HCT116 (cell line): ENCODE results near the gene KBTBD2. TPM values are rescaled to one million over a fixed set of nuclear protein-coding genes. Genes with fewer than 3 reads are reported as not detected.

Experiments used
- ATAC-seq: fragments of 200-7000 bp; cut with Tn5 transposase; 2 replicates; pipeline ENCODE4 v1.9.1; 2020; ENCODE audit warnings: mild to moderate bottlenecking, moderate library complexity
- BruUV-seq: library from RNA; stranded (reverse); fragments of 400-500 nt; replicated peaks from 2 replicates; lab custom pipeline; 2021; lab: Mats Ljungman, UMichigan
- CTCF ChIA-PET: fragments of 300-600 bp; sonication (Branson Sonifier 250); formaldehyde crosslinking; loops from one replicate; lab custom pipeline; 2021; ENCODE audit warnings: antibody characterized with exemption; lab: Charles Lee
- POLR2A ChIA-PET: fragments of 300-600, 350-600 bp; sonication (Branson Sonifier 250); formaldehyde crosslinking; loops from one replicate; lab custom pipeline; 2021; ENCODE audit warnings: antibody characterized with exemption; lab: Charles Lee
- RAD21 ChIA-PET, 2 experiments: fragments of 300-600 bp; sonication (Branson Sonifier 250); formaldehyde crosslinking; loops; one replicate each; lab custom pipeline; 2023; ENCODE audit warnings: low total read pairs in 2 of 2; ENCODE audit not compliant: uncharacterized antibody in 2 of 2, unreplicated experiment in 2 of 2, low non-redundant PET in 1 of 2; lab: Charles Lee
- DNase-seq: peaks from one replicate; pipeline ENCODE4 v3.0.0-alpha.2; 2010; ENCODE audit warnings: low read depth, low spot score
- H2AFZ ChIP-seq: fragments of 200-600 bp; shearing (Covaris generic), sonication (generic); 2 replicates; pipeline ENCODE4 v1.6.1; 2017; ENCODE audit warnings: low read depth, mixed run types, mixed read lengths, antibody characterized with exemption, low read length; ENCODE audit not compliant: poor library complexity, severe bottlenecking
- H3K27ac ChIP-seq: 2 replicates; pipeline ENCODE4 v1.5.1; 2012; ENCODE audit warnings: low read depth, low read length
- H3K27me3 ChIP-seq: fragments of 200-600 bp; sonication (generic); 2 replicates; pipeline ENCODE4 v1.6.1; 2016; ENCODE audit warnings: mixed run types, low read length, mixed read lengths; ENCODE audit not compliant: insufficient read depth
- H3K36me3 ChIP-seq, 2 experiments: fragments of 200-500 bp in 1 of 2; fragments of 200-600 bp in 1 of 2; sonication (Bioruptor generic) in 1 of 2; sonication (generic) in 1 of 2; 2 replicates each; pipeline versions ENCODE4 v1.5.1 to v1.6.1; 2014 to 2016; ENCODE audit warnings: low read length in 2 of 2, inconsistent platforms in 1 of 2, mixed read lengths in 1 of 2, mixed run types in 1 of 2; ENCODE audit not compliant: insufficient read depth in 2 of 2, control insufficient read depth in 1 of 2
- H3K4me1 ChIP-seq, 2 experiments: fragments of 200-600 bp in 1 of 2; sonication (generic) in 1 of 2; 2 replicates each; pipeline versions ENCODE4 v1.5.1 to v1.6.1; 2012 to 2017; ENCODE audit warnings: low read length in 2 of 2, inconsistent platforms in 1 of 2, mild to moderate bottlenecking in 1 of 2, mixed read lengths in 1 of 2, mixed run types in 1 of 2, moderate library complexity in 1 of 2; ENCODE audit not compliant: insufficient read depth in 2 of 2, control insufficient read depth in 1 of 2
- H3K4me2 ChIP-seq: fragments of 200-600 bp; sonication (generic); 2 replicates; pipeline ENCODE4 v1.6.1; 2017; ENCODE audit warnings: mixed run types, low read length, mixed read lengths
- H3K4me3 ChIP-seq, 2 experiments: fragments of 200-600 bp in 1 of 2; sonication (generic) in 1 of 2; replicated peaks in 1 of 2; 2 replicates each; pipeline ENCODE4 v1.5.1; 2011 to 2016; ENCODE audit warnings: low read length in 2 of 2, control low read depth in 1 of 2, low read depth in 1 of 2, mild to moderate bottlenecking in 1 of 2, mixed read lengths in 1 of 2, mixed run types in 1 of 2
- H3K79me2 ChIP-seq: fragments of 200-600 bp; sonication (generic); 2 replicates; pipeline ENCODE4 v1.6.1; 2017; ENCODE audit warnings: mild to moderate bottlenecking, mixed run types, low read length, moderate library complexity, mixed read lengths; ENCODE audit not compliant: insufficient read depth
- H3K9ac ChIP-seq: fragments of 200-600 bp; sonication (generic); 2 replicates; pipeline ENCODE4 v1.6.1; 2016; ENCODE audit warnings: low read length, mixed read lengths
- H3K9me2 ChIP-seq: fragments of 200-600 bp; sonication (generic), shearing (Covaris generic); 2 replicates; pipeline ENCODE4 v1.6.1; 2017; ENCODE audit warnings: mixed run types, mild to moderate bottlenecking, moderate library complexity; ENCODE audit not compliant: insufficient read depth
- H3K9me3 ChIP-seq, 2 experiments: fragments of 200-500 bp in 1 of 2; fragments of 200-600 bp in 1 of 2; sonication (Bioruptor generic) in 1 of 2; sonication (generic) in 1 of 2; 2 replicates each; pipeline ENCODE4 v1.6.1; 2014 to 2017; ENCODE audit warnings: low read length in 2 of 2, mixed read lengths in 2 of 2, inconsistent platforms in 1 of 2, low read depth in 1 of 2, mild to moderate bottlenecking in 1 of 2, mixed run types in 1 of 2, moderate library complexity in 1 of 2; ENCODE audit not compliant: control insufficient read depth in 1 of 2, insufficient read depth in 1 of 2
- H4K20me1 ChIP-seq: fragments of 200-600 bp; sonication (generic), shearing (Covaris generic); 2 replicates; pipeline ENCODE4 v1.6.1; 2017; ENCODE audit warnings: mixed run types, mild to moderate bottlenecking, moderate library complexity; ENCODE audit not compliant: insufficient read depth
- CEBPB ChIP-seq: IDR thresholded peaks from 2 replicates; pipeline ENCODE4 v1.6.1; 2012; ENCODE audit warnings: low read depth
- EGR1 ChIP-seq: IDR thresholded peaks from 2 replicates; pipeline ENCODE4 v1.6.1; 2012; ENCODE audit warnings: low read depth
- EZH2phosphoT487 ChIP-seq: fragments of 200-600 bp; IDR thresholded peaks from 2 replicates; pipeline ENCODE4 v1.6.1; 2018; ENCODE audit warnings: antibody characterized with exemption, borderline replicate concordance
- MAX ChIP-seq: IDR thresholded peaks from 2 replicates; pipeline ENCODE4 v1.6.1; 2012
- RAD21 ChIP-seq: IDR thresholded peaks from 2 replicates; pipeline ENCODE4 v1.6.1; 2012; ENCODE audit warnings: low read depth, mild to moderate bottlenecking
- SIN3A ChIP-seq: IDR thresholded peaks from 2 replicates; pipeline ENCODE4 v1.6.1; 2012; ENCODE audit warnings: low read depth
- SRF ChIP-seq: IDR thresholded peaks from 2 replicates; pipeline ENCODE4 v1.6.1; 2012; ENCODE audit warnings: low read depth
- TCF7L2 ChIP-seq: IDR thresholded peaks from 2 replicates; pipeline ENCODE4 v1.7.0; 2011; ENCODE audit warnings: borderline replicate concordance, inconsistent platforms; ENCODE audit not compliant: insufficient read depth, insufficient read length; ENCODE audit errors: extremely low read depth
- ZBTB33 ChIP-seq: IDR thresholded peaks from 2 replicates; pipeline ENCODE4 v1.6.1; 2011; ENCODE audit warnings: mild to moderate bottlenecking, low read length, moderate library complexity; ENCODE audit not compliant: insufficient replicate concordance; ENCODE audit errors: extremely low read depth
- ZFX ChIP-seq: fragments of 450-650 bp; IDR thresholded peaks from 2 replicates; pipeline ENCODE4 v1.6.1; 2017
- intact Hi-C: fragments of 100-400 bp; cut with micrococcal nuclease; formaldehyde crosslinking; loops from 2 replicates; pipeline ENCODE4 v1.10.0; 2022
- total RNA-seq: library from RNA; stranded (reverse); gene quantifications from one replicate; pipeline ENCODE4 v1.2.1, GENCODE V29; 2021; ENCODE audit not compliant: unreplicated experiment

The KBTBD2 gene
- total RNA-seq, 1 experiment from 2014 or later = 29.0 TPM

- intact Hi-C loops = no loop called here
- Histone ChIP-seq H3K4me2 (no peak overlapping the region), H3K27ac (no peak overlapping the region), H3K4me1 (peaks cover 6 to 7% of the 10 kb centered on the region in 2 experiments), H3K79me2 (peaks cover 66% of the 10 kb centered on the region), H3K4me3 (no peak overlapping the region), H2AFZ (no peak overlapping the region), H4K20me1 (no peaks in the 10 kb centered on the region), H3K36me3 (peaks cover 6 to 11% of the 10 kb centered on the region in 2 experiments; a peak in 1 of 4 replicates), H3K9ac (no peak overlapping the region), H3K27me3 (no peaks in the 10 kb centered on the region), H3K9me3 (no peaks in the 10 kb centered on the region), H3K9me2 (no peaks in the 10 kb centered on the region)
- TF ChIP-seq MAX = no peak
- TF ChIP-seq ZBTB33 = no peak
- no peak for TF ChIP-seq EGR1
- 0 out of 2 replicates have a peak, but pooled peaks have one; percentile 9 for TF ChIP-seq RAD21
- ChIA-PET POLR2A (no interaction called here), CTCF (no interaction called here), RAD21 (no interaction called here)
- BruUV-seq = no TSS peak
- no peak for ATAC-seq
- DNase-seq = no peak
These were observed 45.1 kb upstream of the KBTBD2 start for GRCh38 chr7:32936689-32937088.

- H3K9me2 ChIP-seq = no peaks in the 10 kb centered on the region
- 0 out of 4 replicates have a peak, but pooled peaks cover 0 to 2% of the 10 kb centered on the region in 2 experiments for H3K4me1 ChIP-seq
- no peaks in the 10 kb centered on the region for H4K20me1 ChIP-seq
- TF ChIP-seq EZH2phosphoT487 (no peak), ZFX (no peak), SRF (no peak), SIN3A (no peak), EGR1 (no peak), TCF7L2 (no peak), CEBPB (no peak)
- H3K27me3 ChIP-seq = no peaks in the 10 kb centered on the region
- intact Hi-C loops = no loop called here
- H3K27ac ChIP-seq = no peak overlapping the region
- ATAC-seq = no peak
- no peak overlapping the region for H2AFZ ChIP-seq
- ChIA-PET CTCF (no interaction called here), POLR2A (no interaction called here), RAD21 (no interaction called here)
- DNase-seq = no peak
- H3K79me2 ChIP-seq = peaks cover 60% of the 10 kb centered on the region
- no peak overlapping the region for H3K4me2 ChIP-seq
- no TSS peak for BruUV-seq
- peaks cover 10 to 11% of the 10 kb centered on the region in 2 experiments; a peak in 1 of 4 replicates for H3K36me3 ChIP-seq
- H3K9me3 ChIP-seq = no peaks in the 10 kb centered on the region
- H3K4me3 ChIP-seq = no peak overlapping the region
- no peak overlapping the region for H3K9ac ChIP-seq
These were observed 44.0 kb upstream of the KBTBD2 start for GRCh38 chr7:32935558-32935957.
